Esophagus squamous epithelium (tissue), 5 donors: ENCODE results near the gene SPSB1. TPM values are rescaled to one million over a fixed set of nuclear protein-coding genes. Genes with fewer than 3 reads are reported as not detected.
A peak's percentile ranks its signal among the peaks of the same experiment; 100 is the strongest.

Experiments used
- DNase-seq: peaks from one replicate; lab custom pipeline; 2025; lab: John Stamatoyannopoulos, UW
- H3K27ac ChIP-seq, 4 donors: fragments of 200-600 bp; sonication (generic); one replicate each; pipeline ENCODE4 v1.5.1; 2016 to 2019; ENCODE audit warnings: mild to moderate bottlenecking in 1 of 4
- H3K27me3 ChIP-seq, 4 donors: fragments of 200-600 bp; sonication (generic); 1 replicate in 3 of 4; 2 replicates in 1 of 4; pipeline versions ENCODE4 v1.5.1 to v1.6.0; 2017 to 2021; ENCODE audit warnings: antibody characterized with exemption in 1 of 4
- H3K36me3 ChIP-seq, 3 donors: fragments of 200-600 bp; sonication (generic); one replicate each; pipeline ENCODE4 v1.5.1; 2016 to 2019
- H3K4me1 ChIP-seq, 3 donors: fragments of 200-600 bp; sonication (generic); one replicate each; pipeline ENCODE4 v1.5.1; 2017 to 2019
- H3K4me3 ChIP-seq, 4 donors: fragments of 200-600 bp; sonication (generic); 1 replicate in 3 of 4; 2 replicates in 1 of 4; pipeline ENCODE4 v1.5.1; 2016 to 2019; ENCODE audit warnings: mild to moderate bottlenecking in 2 of 4, moderate library complexity in 1 of 4
- H3K9me3 ChIP-seq, 3 donors: fragments of 200-600 bp; sonication (generic); one replicate each; pipeline ENCODE4 v1.5.1; 2016 to 2019
- CTCF ChIP-seq, 6 experiments: fragments of 450-650 bp in 4 of 6; fragments of 200-600 bp in 2 of 6; sonication (generic) in 2 of 6; IDR thresholded peaks; one replicate each; pipeline ENCODE4 v1.5.1; 2016 to 2019; ENCODE audit warnings: antibody characterized with exemption in 6 of 6, mild to moderate bottlenecking in 4 of 6, moderate library complexity in 4 of 6
- POLR2A ChIP-seq, 4 donors: fragments of 450-650 bp; IDR thresholded peaks; one replicate each; pipeline ENCODE4 v1.6.1; 2017; ENCODE audit warnings: antibody characterized with exemption in 4 of 4, mild to moderate bottlenecking in 4 of 4, moderate library complexity in 3 of 4
- WGBS, 2 donors: methylation state at CpG; one replicate each; pipeline ENCODE4 v1.1.5; 2018; 5-methylcytosine and 5-hydroxymethylcytosine counted together
- intact Hi-C: fragments of 100-400 bp; cut with DNase I; formaldehyde crosslinking; loops from one replicate; pipeline ENCODE4 v1.15.0; 2022
- total RNA-seq, 4 donors: library from RNA; depleted of rRNA; stranded (reverse); fragments of >200 nt; gene quantifications; one replicate each; pipeline ENCODE4 v1.1.0, GENCODE V29; 2016
- donor health status: DM: yes; HTN: yes; CAD: no.

Gene SPSB1
- total RNA-seq, 4 donors from 2014 or later = 15.2 to 35.5 (median 25.2) TPM

- Histone ChIP-seq H3K4me3 (peak overlapping the region in 1 of 4 donors; percentile 21), H3K4me1 (peaks cover 66 to 100% (median 72%) of the 10 kb centered on the region in 3 donors), H3K27me3 (no peaks in the 10 kb centered on the region), H3K9me3 (no peaks in the 10 kb centered on the region), H3K27ac (peak overlapping the region; percentile 72 to 86 (median 82)), H3K36me3 (peaks cover 0 to 14% (median 0%) of the 10 kb centered on the region in 3 donors)
- 47 to 80% methylated on average over 1 to 6 of the region's 6 CpGs for WGBS, 2 donors
- TF ChIP-seq POLR2A (IDR thresholded peaks at IDR 0.05) (no peak), CTCF (IDR thresholded peaks at IDR 0.05) (no peak)
- DNase-seq = no peak
- intact Hi-C loops = no loop called here
These were observed 7.9 kb downstream of the SPSB1 start for GRCh38 chr1:9300573-9300972.

GRCh38 chr1:9302745-9303524, 10.2 kb downstream of the SPSB1 start:
- no peaks in the 10 kb centered on the region for H3K9me3 ChIP-seq
- no peaks in the 10 kb centered on the region for H3K27me3 ChIP-seq
- WGBS, 2 donors = 22 to 35% methylated on average over 3 to 8 of the region's 9 CpGs
- no peak for TF ChIP-seq POLR2A (IDR thresholded peaks at IDR 0.05)
- TF ChIP-seq CTCF (IDR thresholded peaks at IDR 0.05) = no peak
- no peak for DNase-seq
- peak overlapping the region; percentile 51 to 86 (median 75) for H3K27ac ChIP-seq
- peak overlapping the region in 1 of 4 donors; percentile 10 for H3K4me3 ChIP-seq
- intact Hi-C loops = no loop called here
- H3K36me3 ChIP-seq = peaks cover 0 to 14% (median 0%) of the 10 kb centered on the region in 3 donors
- peaks cover 54 to 99% (median 63%) of the 10 kb centered on the region in 3 donors for H3K4me1 ChIP-seq

GRCh38 chr1:9303916-9304315, 11.2 kb downstream of the SPSB1 start:
- 60 to 100% methylated on average over 1 to 4 of the region's 6 CpGs for WGBS, 2 donors
- TF ChIP-seq CTCF (IDR thresholded peaks at IDR 0.05) = no peak
- no peak for TF ChIP-seq POLR2A (IDR thresholded peaks at IDR 0.05)
- Histone ChIP-seq H3K4me1 (peaks cover 54 to 99% (median 67%) of the 10 kb centered on the region in 3 donors), H3K4me3 (no peak overlapping the region), H3K9me3 (no peaks in the 10 kb centered on the region), H3K36me3 (peaks cover 0 to 16% (median 0%) of the 10 kb centered on the region in 3 donors), H3K27me3 (no peaks in the 10 kb centered on the region), H3K27ac (peak overlapping the region in 3 of 4 donors; percentile 72 to 86 (median 78))
- intact Hi-C loops = no loop called here
- DNase-seq = no peak

GRCh38 chr1:9305216-9305615, 12.5 kb downstream of the SPSB1 start:
- no peak overlapping the region for H3K4me3 ChIP-seq
- H3K36me3 ChIP-seq = peaks cover 0 to 25% (median 0%) of the 10 kb centered on the region in 3 donors
- DNase-seq = no peak
- H3K27me3 ChIP-seq = no peaks in the 10 kb centered on the region
- TF ChIP-seq POLR2A (IDR thresholded peaks at IDR 0.05) (no peak), CTCF (IDR thresholded peaks at IDR 0.05) (no peak)
- peak overlapping the region in 2 of 4 donors; percentile 1 to 31 for H3K27ac ChIP-seq
- H3K4me1 ChIP-seq = peaks cover 49 to 87% (median 60%) of the 10 kb centered on the region in 3 donors
- WGBS, 2 donors = 83 to 90% methylated on average over 10 to 13 of the region's 14 CpGs
- intact Hi-C loops = no loop called here
- H3K9me3 ChIP-seq = no peaks in the 10 kb centered on the region

GRCh38 chr1:9306006-9306405, 13.3 kb downstream of the SPSB1 start:
- Histone ChIP-seq H3K27me3 (no peaks in the 10 kb centered on the region), H3K9me3 (no peaks in the 10 kb centered on the region), H3K4me3 (no peak overlapping the region), H3K4me1 (peaks cover 41 to 85% (median 52%) of the 10 kb centered on the region in 3 donors), H3K36me3 (peaks cover 0 to 25% (median 0%) of the 10 kb centered on the region in 3 donors), H3K27ac (peak overlapping the region in 2 of 4 donors; percentile 1 to 31)
- 81 to 90% methylated on average over 7 to 14 of the region's 14 CpGs for WGBS, 2 donors
- TF ChIP-seq CTCF (IDR thresholded peaks at IDR 0.05) = no peak
- no peak for TF ChIP-seq POLR2A (IDR thresholded peaks at IDR 0.05)
- DNase-seq = no peak
- intact Hi-C loops = no loop called here
